ENCODE data around the gene NLN.

GRCh38 chr5:65682148-65682547 is 39.9 kb upstream of the NLN start:
- TF ChIP-seq EZH2 (optimal IDR thresholded peaks at IDR 0.05; ENCODE audit: low read depth, low read length) (no peak), CTCF (IDR thresholded peaks at IDR 0.05; ENCODE audit: low read length) (no peak), EZH2phosphoT487 (IDR thresholded peaks at IDR 0.05; ENCODE audit: low read length) (no peak)
